ENCODE data around the gene CELF2. TPM values are rescaled to one million over a fixed set of nuclear protein-coding genes. Genes with fewer than 3 reads are reported as not detected.

CELF2 gene
- total RNA-seq, 1 donor from 2014 or later = 134 TPM

DNA sequence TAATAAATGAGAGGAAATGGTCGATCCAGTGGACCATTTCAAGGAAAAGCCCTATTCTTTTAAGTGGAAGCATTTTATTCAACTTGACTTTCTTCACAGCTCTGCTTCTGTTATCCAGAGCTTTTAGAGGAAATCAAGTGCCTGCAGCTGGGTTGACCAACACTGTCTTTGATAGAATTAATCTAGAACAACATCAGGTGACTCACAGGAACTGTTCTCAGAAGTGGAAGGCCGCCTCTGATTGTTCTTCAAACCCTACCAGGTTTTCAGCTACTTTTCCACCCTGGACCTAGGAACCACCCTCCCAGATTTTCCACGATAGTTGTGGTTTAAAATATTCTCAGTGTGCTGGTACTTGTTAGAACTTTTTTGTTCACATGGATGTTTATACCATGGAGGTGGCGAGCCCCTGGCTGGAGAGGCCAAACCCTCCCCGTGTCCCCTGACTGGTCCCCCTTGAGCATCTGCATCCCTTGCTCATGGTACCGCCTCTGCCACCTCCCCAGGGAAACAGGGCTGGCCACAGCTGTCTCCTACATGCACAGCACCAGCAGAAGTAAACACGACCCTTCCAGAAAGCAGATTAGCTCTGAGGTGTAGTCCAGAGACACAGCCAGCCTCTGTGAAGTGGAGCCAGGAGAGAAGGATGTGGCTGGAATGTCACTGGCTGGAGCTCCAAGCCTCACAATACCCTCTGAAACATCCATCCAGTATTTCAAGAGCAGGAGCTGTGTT is 300.4 kb downstream of the CELF2 start:
- intact Hi-C loops (cut with micrococcal nuclease) = no loop called here
- Mint-ChIP-seq H3K4me1 (ENCODE audit: low read depth) (peaks cover 47% of the 10 kb centered on the region), H3K27me3 (ENCODE audit: low read depth) (no peaks in the 10 kb centered on the region), H3K27ac (peak overlapping the region; percentile 43), H3K36me3 (ENCODE audit: low read depth) (peaks cover 94% of the 10 kb centered on the region), H3K9me3 (no peaks in the 10 kb centered on the region), H3K4me3 (ENCODE audit: low read depth) (no peak overlapping the region)
- DNase-seq (ENCODE audit: low spot score) = no peak

DNA sequence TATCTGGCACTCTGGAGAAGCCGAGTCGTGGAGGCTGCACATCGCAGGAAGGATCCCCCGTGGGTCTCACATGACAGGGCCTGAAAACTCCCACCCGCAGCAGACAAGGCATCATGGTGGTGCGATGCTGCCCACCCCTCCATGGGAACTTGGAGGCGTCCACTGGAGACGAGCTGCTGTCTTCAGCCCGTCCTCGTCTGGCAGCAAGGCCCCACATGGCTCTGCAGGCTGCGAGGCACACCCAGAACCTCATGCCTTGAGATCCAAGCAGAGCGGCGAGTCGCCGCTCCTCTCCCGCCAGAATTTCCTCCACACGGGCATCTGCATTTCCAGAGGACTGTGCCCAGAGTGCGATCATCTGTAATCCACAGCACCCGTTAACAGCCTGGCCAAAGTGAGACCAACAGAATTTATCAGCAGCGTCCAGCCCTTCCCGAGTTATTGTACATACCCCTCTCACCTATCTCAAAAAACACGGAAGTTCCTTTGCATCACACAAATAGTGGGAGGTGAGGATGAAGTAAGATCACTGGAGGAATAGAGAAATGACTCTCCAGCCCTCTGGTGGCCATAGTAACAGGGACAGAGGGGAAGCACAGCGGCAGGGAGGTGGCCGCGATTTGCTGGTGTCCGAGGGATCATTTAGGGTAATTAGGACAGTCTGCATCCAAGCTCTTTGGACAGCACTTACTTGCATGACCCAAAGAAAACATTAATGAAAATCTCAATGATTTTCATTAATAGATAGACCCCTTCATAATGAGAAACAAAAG is 301.3 kb downstream of the CELF2 start:
- H3K36me3 Mint-ChIP-seq (ENCODE audit: low read depth) = peaks cover 95% of the 10 kb centered on the region
- peaks cover 41% of the 10 kb centered on the region for H3K4me1 Mint-ChIP-seq (ENCODE audit: low read depth)
- DNase-seq (ENCODE audit: low spot score) = no peak
- no peak overlapping the region for H3K4me3 Mint-ChIP-seq (ENCODE audit: low read depth)
- H3K27ac Mint-ChIP-seq = peak overlapping the region; percentile 83
- no peaks in the 10 kb centered on the region for H3K9me3 Mint-ChIP-seq
- no peaks in the 10 kb centered on the region for H3K27me3 Mint-ChIP-seq (ENCODE audit: low read depth)
- intact Hi-C loops (cut with micrococcal nuclease) = no loop called here

DNA sequence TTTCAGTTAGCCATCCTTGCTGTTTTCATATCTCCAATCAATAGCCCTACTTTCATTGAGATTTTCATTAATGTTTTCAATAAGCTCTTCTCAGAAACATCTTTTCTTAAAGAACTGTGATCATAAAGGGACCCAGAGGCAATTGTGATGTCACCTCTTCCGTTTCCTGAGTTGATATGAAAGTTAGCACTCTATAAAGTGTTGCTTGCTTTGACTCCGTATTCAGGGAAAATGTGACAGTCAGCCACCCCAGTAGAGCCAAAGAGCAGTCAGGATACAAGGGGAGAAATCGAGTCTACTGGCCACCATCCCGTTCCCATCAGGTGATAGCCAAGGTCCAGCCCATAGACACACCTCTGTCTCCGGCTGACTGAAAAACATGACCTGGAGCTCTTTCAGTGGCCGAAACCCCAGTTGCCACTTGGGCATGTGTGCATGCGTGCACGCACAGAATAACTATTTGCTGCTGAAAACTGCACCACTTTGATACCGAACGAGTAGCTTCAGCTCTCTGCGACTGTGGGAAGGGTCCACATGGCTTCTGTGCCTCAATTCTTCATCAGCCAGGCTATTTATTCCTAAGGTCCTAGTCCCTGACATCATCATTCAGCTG is 302.4 kb downstream of the CELF2 start:
- peaks cover 40% of the 10 kb centered on the region for H3K4me1 Mint-ChIP-seq (ENCODE audit: low read depth)
- DNase-seq (ENCODE audit: low spot score) = no peak
- H3K4me3 Mint-ChIP-seq (ENCODE audit: low read depth) = no peak overlapping the region
- no peaks in the 10 kb centered on the region for H3K27me3 Mint-ChIP-seq (ENCODE audit: low read depth)
- H3K27ac Mint-ChIP-seq = peak overlapping the region; percentile 83
- no peaks in the 10 kb centered on the region for H3K9me3 Mint-ChIP-seq
- intact Hi-C loops (cut with micrococcal nuclease) = loop anchor here (10.0 kb wide), 1 partner anchor 155 kb away; no protein-coding TSS in a partner anchor
- H3K36me3 Mint-ChIP-seq (ENCODE audit: low read depth) = peaks cover 95% of the 10 kb centered on the region

DNA sequence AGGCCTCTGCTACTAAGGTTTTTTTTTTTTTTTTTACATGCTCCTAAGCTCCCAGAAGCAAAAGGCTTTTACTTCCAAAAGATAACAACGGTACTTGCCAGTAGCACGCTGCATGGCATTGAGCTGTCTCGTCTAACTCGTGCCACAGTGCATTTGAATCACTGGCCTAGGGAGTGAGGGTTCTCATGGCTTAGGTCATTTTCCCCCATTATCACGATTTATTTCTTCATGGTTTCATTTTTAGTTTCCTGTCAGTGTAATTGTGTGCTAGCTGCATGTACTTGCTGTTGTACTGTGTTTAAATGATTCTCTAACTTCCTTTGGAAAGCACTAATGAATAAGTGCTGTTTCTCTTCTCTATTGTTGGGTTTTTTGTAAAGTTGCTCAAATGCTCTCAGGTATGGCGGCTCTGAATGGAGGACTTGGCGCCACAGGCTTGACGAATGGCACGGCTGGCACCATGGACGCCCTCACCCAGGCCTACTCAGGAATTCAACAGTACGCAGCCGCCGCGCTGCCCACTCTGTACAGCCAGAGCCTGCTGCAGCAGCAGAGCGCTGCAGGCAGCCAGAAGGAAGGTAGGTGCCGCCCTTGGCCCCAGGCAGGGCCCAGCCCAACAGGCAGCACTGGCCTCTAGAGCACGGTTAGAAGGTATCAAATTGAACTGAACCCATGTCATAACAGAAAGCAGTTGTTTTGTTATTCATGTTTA is 303.3 kb downstream of the CELF2 start:
- intact Hi-C loops (cut with micrococcal nuclease) = loop anchor here (10.0 kb wide), 1 partner anchor 154 kb away; no protein-coding TSS in a partner anchor
- DNase-seq (ENCODE audit: low spot score) = no peak
- H3K36me3 Mint-ChIP-seq (ENCODE audit: low read depth) = peaks cover 98% of the 10 kb centered on the region
- H3K27ac Mint-ChIP-seq = peak overlapping the region; percentile 83
- H3K4me3 Mint-ChIP-seq (ENCODE audit: low read depth) = no peak overlapping the region
- no peaks in the 10 kb centered on the region for H3K27me3 Mint-ChIP-seq (ENCODE audit: low read depth)
- no peaks in the 10 kb centered on the region for H3K9me3 Mint-ChIP-seq
- peaks cover 39% of the 10 kb centered on the region for H3K4me1 Mint-ChIP-seq (ENCODE audit: low read depth)

DNA sequence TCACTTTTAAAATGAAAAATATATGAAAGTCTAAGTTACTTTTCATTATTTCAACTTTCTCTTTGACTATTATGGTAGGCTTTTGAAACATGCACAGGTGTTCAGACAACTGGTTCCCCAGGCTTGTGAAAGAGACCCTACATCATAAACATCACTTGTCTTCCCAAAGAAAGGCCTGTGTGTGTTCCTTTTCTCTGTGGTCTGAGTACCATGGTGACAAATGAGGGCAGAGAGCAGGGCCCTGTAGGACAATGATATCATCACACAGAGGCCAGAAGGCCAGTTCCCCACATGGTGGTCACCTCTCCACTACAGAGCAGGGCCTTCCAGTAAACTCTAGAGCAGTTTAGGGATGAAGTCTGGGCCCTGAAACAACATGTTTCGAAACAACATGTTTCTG is 305.0 kb downstream of the CELF2 start:
- Mint-ChIP-seq H3K27me3 (ENCODE audit: low read depth) (no peaks in the 10 kb centered on the region), H3K27ac (peak overlapping the region; percentile 22), H3K9me3 (no peaks in the 10 kb centered on the region), H3K36me3 (ENCODE audit: low read depth) (peaks cover 98% of the 10 kb centered on the region), H3K4me1 (ENCODE audit: low read depth) (peaks cover 30% of the 10 kb centered on the region), H3K4me3 (ENCODE audit: low read depth) (no peak overlapping the region)
- intact Hi-C loops (cut with micrococcal nuclease) = loop anchor here (10.0 kb wide), 1 partner anchor 152 kb away; no protein-coding TSS in a partner anchor
- DNase-seq (ENCODE audit: low spot score) = no peak

DNA sequence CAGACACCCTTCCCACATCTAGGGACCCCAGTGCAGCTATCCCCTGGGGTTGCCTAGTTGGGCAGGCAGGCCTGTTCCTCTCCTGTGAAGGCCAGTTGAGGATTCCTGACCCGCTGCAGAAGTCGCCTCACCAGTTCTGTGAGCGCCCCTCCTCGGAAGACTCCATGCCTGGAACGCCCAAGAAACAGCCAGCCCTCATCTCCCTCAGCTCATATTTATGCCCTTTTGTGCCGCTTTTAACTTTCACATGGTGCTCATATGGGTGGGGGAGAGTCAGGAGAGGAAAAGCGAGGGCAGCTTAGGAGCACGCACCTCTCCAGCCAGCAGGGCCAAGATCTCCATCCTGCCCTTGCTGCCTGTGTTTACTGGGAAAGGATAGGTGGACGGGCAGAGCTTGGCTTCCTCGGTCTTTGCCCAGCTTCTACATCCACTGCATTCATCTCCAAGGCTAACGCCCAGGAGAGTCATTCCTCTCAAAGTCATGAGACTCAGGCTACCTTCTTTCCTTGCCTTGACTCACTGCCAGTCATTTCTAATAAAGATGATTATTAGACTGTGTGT is 307.2 kb downstream of the CELF2 start:
- intact Hi-C loops (cut with micrococcal nuclease) = loop anchor here (10.0 kb wide), 1 partner anchor 150 kb away; no protein-coding TSS in a partner anchor
- no peaks in the 10 kb centered on the region for H3K27me3 Mint-ChIP-seq (ENCODE audit: low read depth)
- no peak overlapping the region for H3K27ac Mint-ChIP-seq
- H3K4me1 Mint-ChIP-seq (ENCODE audit: low read depth) = peaks cover 18% of the 10 kb centered on the region
- no peak overlapping the region for H3K4me3 Mint-ChIP-seq (ENCODE audit: low read depth)
- no peak for DNase-seq (ENCODE audit: low spot score)
- H3K9me3 Mint-ChIP-seq = no peaks in the 10 kb centered on the region
- peaks cover 97% of the 10 kb centered on the region for H3K36me3 Mint-ChIP-seq (ENCODE audit: low read depth)

DNA sequence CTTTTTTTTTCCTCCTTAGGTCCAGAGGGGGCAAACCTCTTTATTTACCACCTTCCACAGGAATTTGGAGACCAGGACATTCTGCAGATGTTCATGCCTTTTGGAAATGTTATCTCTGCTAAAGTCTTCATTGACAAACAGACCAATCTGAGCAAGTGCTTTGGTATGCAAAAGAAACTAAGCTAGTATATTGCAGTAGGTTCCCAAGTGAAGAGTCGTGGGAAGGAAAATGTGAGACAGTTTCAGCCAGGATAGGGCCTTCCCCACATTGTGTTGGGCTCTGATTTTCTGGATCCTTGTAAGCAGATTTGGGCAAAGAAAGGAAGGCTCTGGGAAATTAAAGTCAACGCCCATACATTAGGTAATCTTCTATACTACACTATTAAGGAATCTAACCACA is 308.1 kb downstream of the CELF2 start:
- H3K27ac Mint-ChIP-seq = no peak overlapping the region
- no peak for DNase-seq (ENCODE audit: low spot score)
- H3K27me3 Mint-ChIP-seq (ENCODE audit: low read depth) = no peaks in the 10 kb centered on the region
- H3K4me1 Mint-ChIP-seq (ENCODE audit: low read depth) = peaks cover 17% of the 10 kb centered on the region
- intact Hi-C loops (cut with micrococcal nuclease) = loop anchor here (10.0 kb wide), 1 partner anchor 149 kb away; no protein-coding TSS in a partner anchor
- no peak overlapping the region for H3K4me3 Mint-ChIP-seq (ENCODE audit: low read depth)
- H3K36me3 Mint-ChIP-seq (ENCODE audit: low read depth) = peaks cover 97% of the 10 kb centered on the region
- no peaks in the 10 kb centered on the region for H3K9me3 Mint-ChIP-seq

DNA sequence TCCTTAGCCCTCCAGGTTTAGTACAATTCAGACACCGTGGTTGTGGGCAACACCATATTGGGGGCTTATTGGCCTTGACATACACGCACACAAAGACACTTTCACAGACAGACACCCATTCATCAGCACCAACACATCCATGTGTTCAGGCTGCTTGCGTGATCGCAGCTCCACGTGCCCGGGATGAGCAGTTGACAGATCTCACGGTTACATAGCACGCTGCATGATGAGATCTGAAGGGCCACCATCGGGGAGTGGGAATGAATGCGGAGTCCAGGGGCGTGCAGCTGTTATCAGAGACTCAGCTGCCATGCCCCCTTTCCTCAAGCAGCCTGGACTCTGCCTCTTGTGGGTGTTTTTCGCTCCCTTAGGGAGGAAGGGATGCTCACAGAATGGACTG is 308.6 kb downstream of the CELF2 start:
- H3K4me3 Mint-ChIP-seq (ENCODE audit: low read depth) = no peak overlapping the region
- DNase-seq (ENCODE audit: low spot score) = no peak
- H3K4me1 Mint-ChIP-seq (ENCODE audit: low read depth) = peaks cover 14% of the 10 kb centered on the region
- no peaks in the 10 kb centered on the region for H3K9me3 Mint-ChIP-seq
- no peaks in the 10 kb centered on the region for H3K27me3 Mint-ChIP-seq (ENCODE audit: low read depth)
- no peak overlapping the region for H3K27ac Mint-ChIP-seq
- H3K36me3 Mint-ChIP-seq (ENCODE audit: low read depth) = peaks cover 93% of the 10 kb centered on the region
- intact Hi-C loops (cut with micrococcal nuclease) = loop anchor here (10.0 kb wide), 1 partner anchor 149 kb away; no protein-coding TSS in a partner anchor

DNA sequence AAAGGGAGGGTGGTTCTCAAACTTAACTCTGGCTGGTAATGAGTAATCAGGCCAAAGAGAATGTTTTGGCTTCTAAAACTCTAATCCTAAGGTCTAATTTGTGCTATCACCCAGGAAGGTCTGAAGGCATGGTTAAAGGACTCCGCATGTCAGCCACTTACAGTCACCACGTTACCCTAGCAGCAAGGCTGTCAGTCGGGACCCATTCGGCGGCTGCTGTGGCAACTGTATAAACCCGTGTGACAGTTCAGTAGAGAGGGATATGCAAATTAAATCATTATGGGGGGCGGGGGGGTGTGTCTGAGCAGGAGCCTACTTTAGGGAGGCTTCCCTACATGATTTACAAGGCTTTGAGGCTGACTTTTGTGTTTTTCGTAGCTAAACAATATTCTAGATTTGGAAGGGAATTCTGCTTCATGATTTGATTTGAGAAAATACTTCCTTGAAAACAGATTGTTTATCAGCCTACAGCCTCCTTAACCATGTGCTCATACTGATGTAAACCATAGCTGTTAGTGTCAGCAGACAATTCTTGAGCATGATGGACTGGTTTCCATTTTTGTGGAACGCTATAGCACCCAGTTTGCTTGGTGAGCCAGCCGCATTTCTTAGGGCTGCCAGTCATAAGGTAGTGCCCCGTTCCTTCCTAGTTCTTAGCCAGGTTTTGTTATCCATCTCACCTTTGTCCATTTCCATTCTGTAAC is 309.4 kb downstream of the CELF2 start:
- Mint-ChIP-seq H3K4me1 (ENCODE audit: low read depth) (peaks cover 19% of the 10 kb centered on the region), H3K36me3 (ENCODE audit: low read depth) (peaks cover 91% of the 10 kb centered on the region), H3K4me3 (ENCODE audit: low read depth) (no peak overlapping the region), H3K27me3 (ENCODE audit: low read depth) (no peaks in the 10 kb centered on the region), H3K9me3 (no peaks in the 10 kb centered on the region), H3K27ac (peak overlapping the region; percentile 28)
- no peak for DNase-seq (ENCODE audit: low spot score)
- intact Hi-C loops (cut with micrococcal nuclease) = loop anchor here (10.0 kb wide), 1 partner anchor 148 kb away; no protein-coding TSS in a partner anchor

DNA sequence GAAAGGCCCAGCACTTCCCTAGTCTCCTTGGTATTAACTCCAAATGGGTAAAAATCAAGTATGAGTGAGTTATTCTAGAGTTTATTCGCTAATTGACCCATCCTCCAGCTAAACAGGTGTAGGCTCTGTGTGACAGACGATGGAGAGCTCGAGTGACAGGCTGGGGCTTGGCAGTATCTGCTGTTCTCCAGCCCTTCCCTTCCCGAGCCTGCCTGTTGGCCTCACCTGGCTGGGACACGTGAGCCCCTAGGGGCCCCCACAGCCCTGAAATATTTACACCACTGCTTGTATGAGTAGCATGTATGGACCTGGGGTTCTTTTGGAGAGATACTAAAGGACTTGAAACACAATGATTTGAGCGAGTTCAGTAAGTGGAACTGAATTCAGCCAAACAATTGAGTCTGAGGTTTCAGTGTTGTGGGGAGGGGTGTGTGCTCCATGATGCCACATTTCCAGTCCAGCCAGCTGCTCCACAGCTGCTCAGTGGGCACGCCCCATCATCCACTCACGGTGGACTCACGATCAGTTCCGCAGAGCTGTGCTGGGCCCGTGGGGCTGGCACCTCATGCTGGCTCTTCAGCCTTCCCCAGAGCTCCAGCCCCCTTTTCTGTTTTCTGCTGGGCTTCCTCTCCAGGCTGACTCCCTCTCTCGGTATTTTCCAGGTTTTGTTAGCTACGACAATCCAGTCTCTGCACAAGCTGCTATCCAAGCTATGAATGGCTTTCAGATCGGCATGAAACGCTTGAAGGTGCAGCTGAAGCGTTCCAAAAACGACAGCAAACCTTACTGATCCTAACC is 310.8 kb downstream of the CELF2 start:
- no peak overlapping the region for H3K4me3 Mint-ChIP-seq (ENCODE audit: low read depth)
- H3K27ac Mint-ChIP-seq = peak overlapping the region; percentile 26
- no peaks in the 10 kb centered on the region for H3K9me3 Mint-ChIP-seq
- H3K4me1 Mint-ChIP-seq (ENCODE audit: low read depth) = peaks cover 25% of the 10 kb centered on the region
- intact Hi-C loops (cut with micrococcal nuclease) = loop anchor here (10.0 kb wide), 1 partner anchor 146 kb away; no protein-coding TSS in a partner anchor
- no peaks in the 10 kb centered on the region for H3K27me3 Mint-ChIP-seq (ENCODE audit: low read depth)
- H3K36me3 Mint-ChIP-seq (ENCODE audit: low read depth) = peaks cover 90% of the 10 kb centered on the region
- DNase-seq (ENCODE audit: low spot score) = no peak

DNA sequence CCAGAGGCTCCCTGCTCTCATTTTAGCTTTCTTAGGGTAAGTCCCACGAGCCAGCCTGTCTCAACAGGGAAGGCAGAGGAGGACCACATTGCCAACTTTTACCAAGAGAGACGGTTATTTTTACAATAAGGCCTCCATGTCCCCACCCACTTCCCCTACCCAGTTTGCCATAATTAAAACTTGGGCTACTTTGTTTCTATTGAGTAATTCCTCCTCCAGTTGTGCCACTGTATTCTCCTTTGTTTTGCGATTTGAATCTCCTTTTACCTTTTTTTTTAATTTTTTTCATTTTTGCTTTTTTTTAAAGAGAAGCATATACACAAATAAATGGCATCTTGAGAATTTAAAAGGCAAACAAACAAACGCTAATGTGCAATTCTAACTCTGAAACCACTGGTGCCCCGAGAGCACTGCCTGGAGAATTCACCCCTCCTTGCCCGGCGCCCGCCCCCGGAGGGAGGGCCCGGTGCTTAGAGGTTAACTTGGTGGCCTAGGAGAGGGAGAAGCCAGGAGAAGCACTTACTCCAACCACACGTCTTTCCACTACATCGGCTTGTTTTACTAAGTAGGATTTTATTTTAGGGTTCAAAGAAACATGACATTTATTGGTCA is 311.5 kb downstream of the CELF2 start:
- Mint-ChIP-seq H3K9me3 (no peaks in the 10 kb centered on the region), H3K4me3 (ENCODE audit: low read depth) (no peak overlapping the region), H3K27me3 (ENCODE audit: low read depth) (no peaks in the 10 kb centered on the region), H3K4me1 (ENCODE audit: low read depth) (peaks cover 28% of the 10 kb centered on the region), H3K27ac (peak overlapping the region; percentile 15), H3K36me3 (ENCODE audit: low read depth) (peaks cover 88% of the 10 kb centered on the region)
- intact Hi-C loops (cut with micrococcal nuclease) = loop anchor here (10.0 kb wide), 1 partner anchor 146 kb away; no protein-coding TSS in a partner anchor
- DNase-seq (ENCODE audit: low spot score) = no peak
